NCI-H82 treated with DMSO at 0.1 percent for 48 hours (cell line): ENCODE data around the gene DOLPP1.
A peak's percentile ranks its signal among the peaks of the same experiment; 100 is the strongest.
"Not testable (repeated sequence)": the region's sequence is repeated elsewhere in the genome, so short reads cannot be mapped to it uniquely, and the experiment has no call there.

Experiments used
- DNase-seq: peaks from one replicate; lab custom pipeline; 2025; ENCODE audit not compliant: unreplicated experiment; lab: John Stamatoyannopoulos, UW

Gene DOLPP1

GRCh38 chr9:129110740-129111527 is 30.0 kb downstream of the DOLPP1 start, which contains the start of the genes CRAT and PTPA:
Gene CRAT (minus strand): TSS chr9:129110793. CDS start chr9:129110509, 284 bp downstream.
Gene PTPA (plus strand): TSS chr9:129111415. CDS start chr9:129111601, 186 bp downstream.
- DNase-seq = peak; percentile 70

GRCh38 chr9:129111528-129112151 is 30.7 kb downstream of the DOLPP1 start:
- peak; percentile 36 for DNase-seq

- DNase-seq = not testable (repeated sequence)
These were observed 31.6 kb downstream of the DOLPP1 start for GRCh38 chr9:129112526-129112925.

- DNase-seq = no peak
These were observed 32.9 kb downstream of the DOLPP1 start for GRCh38 chr9:129113645-129114304.

- no peak for DNase-seq
These were observed 37.9 kb downstream of the DOLPP1 start for GRCh38 chr9:129118799-129119198.

- DNase-seq = no peak
These were observed 40.6 kb downstream of the DOLPP1 start for GRCh38 chr9:129121483-129121882.

- DNase-seq = no peak
These were observed 41.2 kb downstream of the DOLPP1 start for GRCh38 chr9:129122133-129122532.

GRCh38 chr9:129122976-129123375 is 42.1 kb downstream of the DOLPP1 start:
- not testable (repeated sequence) for DNase-seq

- DNase-seq = no peak
These were observed 43.7 kb downstream of the DOLPP1 start for GRCh38 chr9:129124506-129125069.

- no peak for DNase-seq
These were observed 44.6 kb downstream of the DOLPP1 start for GRCh38 chr9:129125478-129125877.

- DNase-seq = no peak
These were observed 46.1 kb downstream of the DOLPP1 start for GRCh38 chr9:129126749-129127618.

- no peak for DNase-seq
These were observed 47.8 kb downstream of the DOLPP1 start for GRCh38 chr9:129128689-129129088.

- DNase-seq = not testable (repeated sequence)
These were observed 49.4 kb downstream of the DOLPP1 start for GRCh38 chr9:129130271-129130670.

- no peak for DNase-seq
These were observed 49.9 kb downstream of the DOLPP1 start for GRCh38 chr9:129130791-129131190.

- DNase-seq = no peak
These were observed 50.6 kb downstream of the DOLPP1 start for GRCh38 chr9:129131300-129132145.

- DNase-seq = no peak
These were observed 52.2 kb downstream of the DOLPP1 start for GRCh38 chr9:129133082-129133481.

- no peak for DNase-seq
These were observed 54.6 kb downstream of the DOLPP1 start for GRCh38 chr9:129135476-129135875.

GRCh38 chr9:129136446-129137035 is 55.6 kb downstream of the DOLPP1 start:
- DNase-seq = no peak
